MCF 10A (cell line): Measurements from ENCODE around the gene RAB31. TPM values are rescaled to one million over a fixed set of nuclear protein-coding genes. Genes with fewer than 3 reads are reported as not detected.

Experiments used
- BruUV-seq: library from RNA; stranded (reverse); fragments of 400-500 nt; replicated peaks from 2 replicates; lab custom pipeline; 2021; lab: Mats Ljungman, UMichigan
- CTCF ChIA-PET: fragments of 300-600 bp; sonication (Branson Sonifier 250); formaldehyde crosslinking; extraction: SDS; loops from one replicate; lab custom pipeline; 2021; ENCODE audit warnings: antibody characterized with exemption, inconsistent platforms; lab: Yijun Ruan, JAX
- POLR2A ChIA-PET: fragments of 300-600, 350-650 bp; sonication (Branson Sonifier 250); formaldehyde crosslinking; extraction: SDS; loops from one replicate; lab custom pipeline; 2020; ENCODE audit warnings: antibody characterized with exemption, inconsistent platforms; lab: Yijun Ruan, JAX
- DNase-seq: peaks from one replicate; pipeline ENCODE4 v3.0.0-alpha.2; 2018; ENCODE audit not compliant: unreplicated experiment
- H3K27ac Mint-ChIP-seq: one replicate; pipeline ENCODE4 v1.8.0; 2022; ENCODE audit warnings: mild to moderate bottlenecking, low read depth, mixed read lengths; ENCODE audit not compliant: unreplicated experiment
- H3K27me3 Mint-ChIP-seq: one replicate; pipeline ENCODE4 v1.8.0; 2022; ENCODE audit warnings: mixed read lengths; ENCODE audit not compliant: insufficient read depth, unreplicated experiment
- H3K36me3 Mint-ChIP-seq: one replicate; pipeline ENCODE4 v1.8.0; 2022; ENCODE audit warnings: mild to moderate bottlenecking, moderate library complexity, mixed read lengths; ENCODE audit not compliant: insufficient read depth, unreplicated experiment
- H3K4me1 Mint-ChIP-seq: one replicate; pipeline ENCODE4 v1.8.0; 2022; ENCODE audit warnings: mixed read lengths; ENCODE audit not compliant: insufficient read depth, unreplicated experiment
- H3K4me3 Mint-ChIP-seq: one replicate; pipeline ENCODE4 v1.8.0; 2022; ENCODE audit warnings: mild to moderate bottlenecking, moderate library complexity, mixed read lengths; ENCODE audit not compliant: unreplicated experiment
- H3K9me3 Mint-ChIP-seq: one replicate; pipeline ENCODE4 v1.8.0; 2022; ENCODE audit warnings: mixed read lengths; ENCODE audit not compliant: unreplicated experiment
- intact Hi-C: fragments of 100-400 bp; cut with micrococcal nuclease; formaldehyde crosslinking; loops from 2 replicates; pipeline ENCODE4 v1.14.1; 2022
- total RNA-seq: library from RNA; stranded (reverse); gene quantifications from 2 replicates; pipeline ENCODE4 v1.2.3, GENCODE V29; 2022
- TF ChIP-seq, protein P1 (sequence below): fragments of 200-600 bp; IDR thresholded peaks from one replicate; pipeline ENCODE4 v1.8.0; 2022; ENCODE audit warnings: antibody characterized with exemption, mild to moderate bottlenecking; ENCODE audit not compliant: unreplicated experiment

RAB31 gene
- total RNA-seq, 1 experiment from 2014 or later = 6.1 TPM

DNA sequence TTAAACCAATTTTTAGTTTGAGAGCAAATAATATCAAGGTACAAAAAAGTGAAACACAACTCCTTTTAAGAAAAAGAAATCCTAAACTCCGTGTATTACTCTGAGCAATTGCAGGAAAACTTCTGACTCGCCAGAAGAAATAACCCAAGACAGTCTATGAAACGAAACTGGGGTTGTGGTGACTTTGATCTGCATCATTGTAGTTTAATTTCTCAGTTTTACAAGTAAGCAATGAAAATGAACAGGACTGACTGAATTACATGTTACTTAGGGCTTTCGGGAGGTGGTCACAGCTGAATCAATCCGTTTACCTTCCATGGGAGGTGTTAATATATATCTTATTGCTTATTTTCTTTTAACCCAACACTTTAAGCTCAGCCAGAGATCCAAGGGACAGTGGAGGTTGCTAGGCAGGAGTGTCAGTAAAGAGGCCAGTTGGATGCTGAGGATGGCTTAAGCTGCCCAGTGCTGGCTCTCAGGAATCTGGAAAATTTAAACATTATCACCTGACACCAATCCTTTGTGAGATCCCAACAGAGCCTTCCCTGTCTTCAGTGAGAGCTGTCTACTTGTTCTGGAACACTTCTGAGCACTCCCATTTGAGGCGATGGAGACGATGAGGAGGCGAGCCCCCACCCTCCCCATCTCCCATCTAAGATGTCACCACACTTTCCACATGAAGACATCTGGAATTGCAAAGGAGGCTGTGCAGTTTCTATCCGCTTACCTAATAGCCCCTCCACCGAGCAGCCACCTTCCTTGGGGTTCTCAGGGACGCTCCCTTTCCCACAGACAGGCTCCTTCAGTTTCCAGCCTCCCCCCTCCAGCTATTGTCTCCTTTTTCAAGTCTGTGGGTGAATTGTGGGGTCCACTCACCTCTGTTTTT, 3.6 kb upstream of the RAB31 start:
- no peak overlapping the region for H3K4me3 Mint-ChIP-seq
- TF ChIP-seq, protein P1, sequence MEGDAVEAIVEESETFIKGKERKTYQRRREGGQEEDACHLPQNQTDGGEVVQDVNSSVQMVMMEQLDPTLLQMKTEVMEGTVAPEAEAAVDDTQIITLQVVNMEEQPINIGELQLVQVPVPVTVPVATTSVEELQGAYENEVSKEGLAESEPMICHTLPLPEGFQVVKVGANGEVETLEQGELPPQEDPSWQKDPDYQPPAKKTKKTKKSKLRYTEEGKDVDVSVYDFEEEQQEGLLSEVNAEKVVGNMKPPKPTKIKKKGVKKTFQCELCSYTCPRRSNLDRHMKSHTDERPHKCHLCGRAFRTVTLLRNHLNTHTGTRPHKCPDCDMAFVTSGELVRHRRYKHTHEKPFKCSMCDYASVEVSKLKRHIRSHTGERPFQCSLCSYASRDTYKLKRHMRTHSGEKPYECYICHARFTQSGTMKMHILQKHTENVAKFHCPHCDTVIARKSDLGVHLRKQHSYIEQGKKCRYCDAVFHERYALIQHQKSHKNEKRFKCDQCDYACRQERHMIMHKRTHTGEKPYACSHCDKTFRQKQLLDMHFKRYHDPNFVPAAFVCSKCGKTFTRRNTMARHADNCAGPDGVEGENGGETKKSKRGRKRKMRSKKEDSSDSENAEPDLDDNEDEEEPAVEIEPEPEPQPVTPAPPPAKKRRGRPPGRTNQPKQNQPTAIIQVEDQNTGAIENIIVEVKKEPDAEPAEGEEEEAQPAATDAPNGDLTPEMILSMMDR = no peak
- H3K27me3 Mint-ChIP-seq = no peaks in the 10 kb centered on the region
- ChIA-PET POLR2A (no interaction called here), CTCF (interaction anchor here (0.6 kb wide), 1 partner anchor 23 kb away, joined by 3 read pairs; no protein-coding TSS in a partner anchor)
- BruUV-seq = no TSS peak
- H3K4me1 Mint-ChIP-seq = peaks cover 16% of the 10 kb centered on the region
- DNase-seq = no peak
- H3K36me3 Mint-ChIP-seq = peaks cover 2% of the 10 kb centered on the region
- intact Hi-C loops = no loop called here
- no peaks in the 10 kb centered on the region for H3K9me3 Mint-ChIP-seq
- H3K27ac Mint-ChIP-seq = peak overlapping the region; percentile 75

DNA sequence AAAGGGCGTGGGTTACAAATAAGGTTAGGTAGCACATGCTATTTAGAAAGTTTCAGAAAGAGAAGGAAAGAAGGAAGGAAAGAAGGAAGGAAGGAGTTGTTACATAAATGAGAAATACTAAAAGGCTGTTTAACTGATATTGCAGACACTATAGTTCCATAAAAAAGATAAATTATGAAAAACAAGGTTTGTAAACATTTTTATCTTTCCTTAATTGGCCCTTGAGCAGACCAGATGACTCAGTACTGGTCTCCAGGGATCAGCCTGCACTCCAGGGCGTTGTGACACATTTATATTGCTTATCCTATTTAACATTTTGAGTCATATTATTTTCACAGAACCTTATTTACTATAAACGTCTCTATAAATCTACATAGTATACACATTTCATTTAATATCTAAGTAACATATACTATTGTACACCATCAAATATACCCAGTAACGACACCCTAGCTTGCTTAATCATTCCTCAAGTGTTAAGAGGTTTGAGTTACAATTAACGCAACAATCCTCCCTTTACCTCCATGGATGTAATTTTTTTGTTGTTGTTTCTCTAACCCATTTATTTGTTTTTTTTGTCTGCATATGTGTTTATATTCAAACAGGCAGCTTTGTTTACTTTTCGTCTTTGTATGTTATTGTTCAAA, 2.8 kb upstream of the RAB31 start:
- intact Hi-C loops = no loop called here
- Mint-ChIP-seq H3K9me3 (no peaks in the 10 kb centered on the region), H3K4me3 (no peak overlapping the region), H3K4me1 (peaks cover 16% of the 10 kb centered on the region), H3K36me3 (peaks cover 6% of the 10 kb centered on the region), H3K27ac (peak overlapping the region; percentile 75), H3K27me3 (no peaks in the 10 kb centered on the region)
- no TSS peak for BruUV-seq
- POLR2A ChIA-PET = interaction anchor here (0.6 to 1.8 kb wide), 4 partner anchors 9 to 105 kb away, joined by 3 to 4 read pairs (median 4); no protein-coding TSS in a partner anchor
- TF ChIP-seq, protein P1 = no peak
- CTCF ChIA-PET = interaction anchor here (0.6 to 0.7 kb wide), 2 partner anchors 22 to 242 kb away, joined by 3 read pairs; no protein-coding TSS in a partner anchor
- DNase-seq = peak; percentile 64

DNA sequence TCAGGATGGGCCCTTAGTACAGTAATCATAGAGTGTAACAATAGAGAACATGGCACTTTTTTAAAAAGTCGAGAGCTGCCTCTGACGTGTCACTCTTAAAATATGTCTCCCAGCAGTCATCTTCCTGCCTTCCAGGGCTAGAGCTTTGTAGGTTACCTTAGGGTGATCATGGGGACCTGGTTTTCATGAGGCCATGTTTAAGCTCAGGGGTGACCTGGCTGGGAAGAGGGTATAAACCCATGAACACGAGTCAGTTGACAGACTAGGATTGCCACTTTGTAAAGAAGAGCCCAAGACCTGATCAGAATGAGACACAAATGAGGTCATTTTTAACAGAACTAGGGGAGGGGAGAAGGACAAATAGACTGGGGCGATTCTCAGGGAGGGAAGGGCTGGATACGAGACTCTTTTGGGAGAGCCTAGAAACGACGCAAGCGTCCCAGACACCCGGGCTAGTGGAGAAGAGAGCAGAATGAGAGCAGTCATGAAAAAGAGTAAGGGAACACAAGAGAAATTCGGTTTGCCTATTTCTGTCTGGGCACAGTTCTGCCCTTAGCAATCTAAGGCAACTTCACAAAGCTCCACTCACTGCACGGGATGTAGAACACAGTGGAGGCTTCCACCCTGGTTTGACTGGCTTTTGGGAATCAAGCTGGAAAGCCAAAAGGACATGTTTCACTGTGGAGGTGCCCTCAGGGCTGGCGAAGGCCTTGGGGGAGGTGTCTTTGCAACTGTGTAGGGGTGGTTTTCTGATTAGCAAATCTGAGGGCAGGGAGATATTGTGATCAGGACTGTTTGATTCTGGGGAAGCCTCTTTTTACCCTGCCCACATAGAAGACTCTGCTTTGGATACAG, 1.8 kb upstream of the RAB31 start:
- no TSS peak for BruUV-seq
- DNase-seq = no peak
- Mint-ChIP-seq H3K27me3 (no peaks in the 10 kb centered on the region), H3K27ac (peak overlapping the region; percentile 55), H3K4me1 (peaks cover 16% of the 10 kb centered on the region), H3K9me3 (no peaks in the 10 kb centered on the region), H3K4me3 (no peak overlapping the region), H3K36me3 (peaks cover 6% of the 10 kb centered on the region)
- intact Hi-C loops = no loop called here
- ChIA-PET POLR2A (interaction anchor here (0.6 to 1.8 kb wide), 5 partner anchors 10 to 106 kb away, joined by 3 to 5 read pairs (median 4); no protein-coding TSS in a partner anchor), CTCF (interaction anchor here (0.7 kb wide), 1 partner anchor 241 kb away, joined by 3 read pairs; no protein-coding TSS in a partner anchor)
- TF ChIP-seq, protein P1 = no peak
